Right cardiac atrium (tissue), 5 donors: Measurements from ENCODE around the gene GIMAP2. TPM values are rescaled to one million over a fixed set of nuclear protein-coding genes. Genes with fewer than 3 reads are reported as not detected.
A peak's percentile ranks its signal among the peaks of the same experiment; 100 is the strongest.

ENCODE experiments used
- ATAC-seq, 2 donors: fragments of 200-7000 bp; cut with Tn5 transposase; one replicate each; pipeline versions ENCODE4 v1.8.0 to v1.9.1; 2020; ENCODE audit warnings: moderate library complexity in 2 of 2, mild to moderate bottlenecking in 1 of 2
- DNase-seq, 3 donors: peaks; one replicate each; pipeline ENCODE4 v3.0.0-alpha.2; 2020
- H3K27ac ChIP-seq: one replicate; pipeline ENCODE4 v1.5.1; 2013; ENCODE audit warnings: mild to moderate bottlenecking, low read length, control low read depth, moderate library complexity
- H3K27me3 ChIP-seq: one replicate; pipeline ENCODE4 v1.6.1; 2013; ENCODE audit not compliant: control insufficient read depth, insufficient read depth
- H3K4me1 ChIP-seq: one replicate; pipeline ENCODE4 v1.6.1; 2013; ENCODE audit warnings: low read length; ENCODE audit not compliant: control insufficient read depth, insufficient read depth
- H3K4me3 ChIP-seq: one replicate; pipeline ENCODE4 v1.5.1; 2013; ENCODE audit warnings: low read length, control low read depth
- H3K9me3 ChIP-seq: one replicate; pipeline ENCODE4 v1.6.1; 2013; ENCODE audit warnings: low read length; ENCODE audit not compliant: control insufficient read depth
- WGBS: extraction: QIAGEN DNeasy Blood & Tissue Kit; methylation state at CpG from one replicate; pipeline ENCODE4 v1.1.7; 2013; 5-methylcytosine and 5-hydroxymethylcytosine counted together
- intact Hi-C, 4 donors: fragments of 100-400 bp; cut with DNase I; formaldehyde crosslinking; loops; one replicate each; pipeline versions ENCODE4 v1.11.0 to v1.14.0; 2022 to 2023
- polyA plus RNA-seq: library from polyadenylated mRNA; stranded (reverse); fragments of 200-250 nt; gene quantifications from one replicate; pipeline ENCODE4 v1.2.3, GENCODE V29; 2013
- total RNA-seq, 4 donors: library from RNA; stranded (reverse); fragmentation: NEBNext Ultra II Directional; extraction: Animal tissue kit (Norgen Biotek cat#: 25700); gene quantifications; one replicate each; pipeline ENCODE4 v1.2.1, GENCODE V29; 2021
- donor health status: healthy with polysubstance abuse.
- donor health status: DM: no; HTN: yes; CAD: no.
- donor health status: DM: no; HTN: no; CAD: no.
- donor health status: DM: no; HTN: yes; CAD: no; lungs with severe emphysema.
- donor health status: DM: yes; HTN: yes; CAD: no.

GIMAP2 gene
- total and polyA plus RNA-seq, 5 donors, result 4.1 to 8.3 (median 4.8) TPM

GRCh38 chr7:150719436-150719835 lies 33.9 kb downstream of the GIMAP2 start:
- 74% methylated on average over 4 of the region's 4 CpGs for WGBS
- ATAC-seq (no peak), DNase-seq (no peak)
- H3K4me1 ChIP-seq, result no peaks in the 10 kb centered on the region
- intact Hi-C loops, result no loop called here
- no peaks in the 10 kb centered on the region for H3K9me3 ChIP-seq
- no peaks in the 10 kb centered on the region for H3K27me3 ChIP-seq
- no peak overlapping the region for H3K27ac ChIP-seq
- no peak overlapping the region for H3K4me3 ChIP-seq

GRCh38 chr7:150719960-150720891 lies 34.7 kb downstream of the GIMAP2 start:
- peak in 1 of 3 donors; percentile 57 for DNase-seq
- H3K27ac ChIP-seq, result no peak overlapping the region
- WGBS, result 94% methylated on average over 52 of the region's 52 CpGs

GRCh38 chr7:150721970-150722373 lies 36.5 kb downstream of the GIMAP2 start:
- intact Hi-C loops, result no loop called here
- Histone ChIP-seq H3K4me1 (no peaks in the 10 kb centered on the region), H3K4me3 (no peak overlapping the region)

More at GRCh38 chr7:150719960-150720891, 34.7 kb downstream of the GIMAP2 start:
- no peak for ATAC-seq
- intact Hi-C loops, result no loop called here
- Histone ChIP-seq H3K27me3 (no peaks in the 10 kb centered on the region), H3K4me1 (no peaks in the 10 kb centered on the region), H3K9me3 (no peaks in the 10 kb centered on the region), H3K4me3 (no peak overlapping the region)

GRCh38 chr7:150722431-150722931 lies 37.0 kb downstream of the GIMAP2 start:
- intact Hi-C loops, result no loop called here
- DNase-seq (no peak), ATAC-seq (peak in 1 of 2 donors; percentile 44)
- no peaks in the 10 kb centered on the region for H3K27me3 ChIP-seq
- H3K27ac ChIP-seq, result peak overlapping the region; percentile 46
- H3K4me3 ChIP-seq, result no peak overlapping the region
- no peaks in the 10 kb centered on the region for H3K9me3 ChIP-seq
- 40% methylated on average over 12 of the region's 12 CpGs for WGBS
- no peaks in the 10 kb centered on the region for H3K4me1 ChIP-seq

More at GRCh38 chr7:150721970-150722373, 36.5 kb downstream of the GIMAP2 start:
- DNase-seq, result no peak
- Histone ChIP-seq H3K27me3 (no peaks in the 10 kb centered on the region), H3K9me3 (no peaks in the 10 kb centered on the region), H3K27ac (peak overlapping the region; percentile 46)
- ATAC-seq, result peak in 1 of 2 donors; percentile 53
- WGBS, result 73% methylated on average over 11 of the region's 11 CpGs

- Histone ChIP-seq H3K4me1 (no peaks in the 10 kb centered on the region), H3K4me3 (no peak overlapping the region), H3K27me3 (no peaks in the 10 kb centered on the region), H3K9me3 (no peaks in the 10 kb centered on the region), H3K27ac (no peak overlapping the region)
- DNase-seq, result no peak
- WGBS, result 59% methylated on average over 1 of the region's 1 CpG
- intact Hi-C loops, result no loop called here
- no peak for ATAC-seq
Measured at GRCh38 chr7:150723467-150723866, 38.0 kb downstream of the GIMAP2 start.

- ATAC-seq (no peak), DNase-seq (no peak)
- WGBS, result 68% methylated on average over 3 of the region's 3 CpGs
Measured at GRCh38 chr7:150727381-150727780, 41.9 kb downstream of the GIMAP2 start.

GRCh38 chr7:150728011-150728410 lies 42.5 kb downstream of the GIMAP2 start:
- intact Hi-C loops, result no loop called here
- no peak overlapping the region for H3K4me3 ChIP-seq
- no peak for DNase-seq

More at GRCh38 chr7:150727381-150727780, 41.9 kb downstream of the GIMAP2 start:
- intact Hi-C loops, result no loop called here
- Histone ChIP-seq H3K4me3 (no peak overlapping the region), H3K9me3 (no peaks in the 10 kb centered on the region), H3K27ac (no peak overlapping the region), H3K27me3 (no peaks in the 10 kb centered on the region), H3K4me1 (no peaks in the 10 kb centered on the region)

GRCh38 chr7:150728609-150729008 lies 43.1 kb downstream of the GIMAP2 start:
- no peak for DNase-seq
- no peak for ATAC-seq
- Histone ChIP-seq H3K4me1 (no peaks in the 10 kb centered on the region), H3K4me3 (no peak overlapping the region), H3K27me3 (no peaks in the 10 kb centered on the region), H3K9me3 (no peaks in the 10 kb centered on the region), H3K27ac (no peak overlapping the region)
- intact Hi-C loops, result no loop called here

More at GRCh38 chr7:150728011-150728410, 42.5 kb downstream of the GIMAP2 start:
- H3K27ac ChIP-seq, result no peak overlapping the region
- no peaks in the 10 kb centered on the region for H3K4me1 ChIP-seq
- ATAC-seq, result no peak
- no peaks in the 10 kb centered on the region for H3K9me3 ChIP-seq
- no peaks in the 10 kb centered on the region for H3K27me3 ChIP-seq

- WGBS, result 65% methylated on average over 1 of the region's 1 CpG
- intact Hi-C loops, result no loop called here
- H3K27ac ChIP-seq, result no peak overlapping the region
- H3K4me1 ChIP-seq, result no peaks in the 10 kb centered on the region
- H3K9me3 ChIP-seq, result no peaks in the 10 kb centered on the region
- DNase-seq, result no peak
- no peak overlapping the region for H3K4me3 ChIP-seq
- ATAC-seq, result no peak
- H3K27me3 ChIP-seq, result no peaks in the 10 kb centered on the region
Measured at GRCh38 chr7:150731916-150732315, 46.4 kb downstream of the GIMAP2 start.

GRCh38 chr7:150732786-150733481 lies 47.4 kb downstream of the GIMAP2 start:
- Histone ChIP-seq H3K4me1 (no peaks in the 10 kb centered on the region), H3K9me3 (no peaks in the 10 kb centered on the region), H3K27ac (no peak overlapping the region), H3K4me3 (no peak overlapping the region), H3K27me3 (no peaks in the 10 kb centered on the region)
- intact Hi-C loops, result no loop called here
- 73% methylated on average over 5 of the region's 5 CpGs for WGBS
- DNase-seq, result no peak
- no peak for ATAC-seq

GRCh38 chr7:150733482-150734095 lies 48.1 kb downstream of the GIMAP2 start:
- ATAC-seq, result no peak
- intact Hi-C loops, result no loop called here
- 93% methylated on average over 5 of the region's 5 CpGs for WGBS

More at GRCh38 chr7:150733482-150734095, 48.1 kb downstream of the GIMAP2 start:
- DNase-seq, result no peak
- no peaks in the 10 kb centered on the region for H3K9me3 ChIP-seq
- H3K4me3 ChIP-seq, result no peak overlapping the region
- no peaks in the 10 kb centered on the region for H3K4me1 ChIP-seq
- no peak overlapping the region for H3K27ac ChIP-seq
- no peaks in the 10 kb centered on the region for H3K27me3 ChIP-seq
